H9 (cell line): ENCODE results near the gene STK32C. TPM values are rescaled to one million over a fixed set of nuclear protein-coding genes. Genes with fewer than 3 reads are reported as not detected.

Experiments
- DNase-seq: peaks from one replicate; pipeline ENCODE4 v3.0.0-alpha.2; 2017
- H2AFZ ChIP-seq: one replicate; pipeline ENCODE4 v1.6.1; 2013; ENCODE audit warnings: mild to moderate bottlenecking, low read length, control low read depth, moderate library complexity
- H2AK5ac ChIP-seq: 2 replicates; pipeline ENCODE4 v1.6.1; 2013; ENCODE audit warnings: low read length, control low read depth, mixed read lengths; ENCODE audit not compliant: insufficient read length
- H2BK120ac ChIP-seq: one replicate; pipeline ENCODE4 v1.6.1; 2013; ENCODE audit warnings: low read depth, mild to moderate bottlenecking, low read length, control low read depth, inconsistent platforms; ENCODE audit not compliant: poor library complexity, severe bottlenecking
- H2BK12ac ChIP-seq: 2 replicates; pipeline ENCODE4 v1.6.1; 2013; ENCODE audit warnings: low read length, control low read depth, mixed read lengths, low read depth; ENCODE audit not compliant: insufficient read length
- H2BK15ac ChIP-seq: 2 replicates; pipeline ENCODE4 v1.6.1; 2013; ENCODE audit warnings: low read depth, low read length, control low read depth
- H2BK20ac ChIP-seq: one replicate; pipeline ENCODE4 v1.6.1; 2013; ENCODE audit warnings: low read depth, mild to moderate bottlenecking, low read length, control low read depth, inconsistent platforms; ENCODE audit not compliant: poor library complexity, severe bottlenecking
- H2BK5ac ChIP-seq: 2 replicates; pipeline ENCODE4 v1.6.1; 2013; ENCODE audit warnings: low read length, control low read depth, mixed read lengths; ENCODE audit not compliant: insufficient read length
- H3K14ac ChIP-seq: 2 replicates; pipeline ENCODE4 v1.6.1; 2013; ENCODE audit warnings: low read length, control low read depth; ENCODE audit not compliant: insufficient read depth
- H3K18ac ChIP-seq: 2 replicates; pipeline ENCODE4 v1.6.1; 2013; ENCODE audit warnings: low read depth, mild to moderate bottlenecking, mixed read lengths, low read length, control low read depth; ENCODE audit not compliant: insufficient read length
- H3K23ac ChIP-seq: 2 replicates; pipeline ENCODE4 v1.6.1; 2013; ENCODE audit warnings: low read length, control low read depth, mixed read lengths, low read depth; ENCODE audit not compliant: insufficient read length
- H3K23me2 ChIP-seq: 2 replicates; pipeline ENCODE4 v1.6.1; 2013; ENCODE audit warnings: low read depth, mild to moderate bottlenecking, mixed read lengths, low read length, control low read depth; ENCODE audit not compliant: insufficient read length, poor library complexity, severe bottlenecking
- H3K27ac ChIP-seq: 2 replicates; pipeline ENCODE4 v1.5.1; 2013; ENCODE audit warnings: low read length, control low read depth, mixed read lengths, low read depth; ENCODE audit not compliant: insufficient read length
- H3K27me3 ChIP-seq: 2 replicates; pipeline ENCODE4 v1.6.1; 2013; ENCODE audit warnings: low read length, control low read depth, inconsistent platforms; ENCODE audit not compliant: insufficient read depth
- H3K4ac ChIP-seq: 2 replicates; pipeline ENCODE4 v1.6.1; 2013; ENCODE audit warnings: low read depth, mild to moderate bottlenecking, control low read depth, inconsistent platforms, low read length, moderate library complexity
- H3K4me1 ChIP-seq: 2 replicates; pipeline ENCODE4 v1.6.1; 2013; ENCODE audit warnings: low read length, control low read depth, inconsistent platforms; ENCODE audit not compliant: insufficient read depth
- H3K4me2 ChIP-seq: 2 replicates; pipeline ENCODE4 v1.6.1; 2013; ENCODE audit warnings: low read length, control low read depth, mixed read lengths; ENCODE audit not compliant: insufficient read length, insufficient read depth
- H3K56ac ChIP-seq: 2 replicates; pipeline ENCODE4 v1.6.1; 2013; ENCODE audit warnings: low read depth, mild to moderate bottlenecking, mixed read lengths, low read length, control low read depth; ENCODE audit not compliant: insufficient read length
- H3K79me1 ChIP-seq: 2 replicates; pipeline ENCODE4 v1.6.1; 2013; ENCODE audit warnings: low read depth, mild to moderate bottlenecking, moderate library complexity, low read length, control low read depth, inconsistent platforms; ENCODE audit not compliant: insufficient read depth, poor library complexity, severe bottlenecking
- H3K79me2 ChIP-seq: 2 replicates; pipeline ENCODE4 v1.6.1; 2013; ENCODE audit warnings: low read length, control low read depth, inconsistent platforms; ENCODE audit not compliant: insufficient read depth
- H3K9ac ChIP-seq: 2 replicates; pipeline ENCODE4 v1.6.1; 2013; ENCODE audit warnings: low read length, control low read depth, mixed read lengths; ENCODE audit not compliant: insufficient read length; ENCODE audit errors: extremely low read depth
- H3K9me3 ChIP-seq: one replicate; pipeline ENCODE4 v1.6.1; 2013; ENCODE audit warnings: low read depth, low read length, inconsistent platforms; ENCODE audit not compliant: control insufficient read depth
- H3T11ph ChIP-seq: one replicate; pipeline ENCODE4 v1.6.1; 2013; ENCODE audit warnings: mild to moderate bottlenecking, low read length, control low read depth, inconsistent platforms
- H4K20me1 ChIP-seq: one replicate; pipeline ENCODE4 v1.6.1; 2013; ENCODE audit not compliant: control insufficient read depth, insufficient read length, insufficient read depth
- H4K5ac ChIP-seq: 2 replicates; pipeline ENCODE4 v1.6.1; 2013; ENCODE audit warnings: low read depth, mild to moderate bottlenecking, mixed read lengths, low read length, control low read depth; ENCODE audit not compliant: insufficient read length
- H4K8ac ChIP-seq: replicated peaks from 2 replicates; pipeline ENCODE4 v1.6.1; 2013; ENCODE audit warnings: low read length, control low read depth, mixed read lengths, low read depth; ENCODE audit not compliant: insufficient read length
- H4K91ac ChIP-seq: 2 replicates; pipeline ENCODE4 v1.6.1; 2013; ENCODE audit warnings: low read depth, mild to moderate bottlenecking, moderate library complexity, mixed read lengths, low read length, control low read depth; ENCODE audit not compliant: insufficient read length
- H3K27ac Mint-ChIP-seq, 3 experiments: 2 replicates in 2 of 3; 3 replicates in 1 of 3; pipeline ENCODE4 v1.8.0; 2020 to 2021; ENCODE audit warnings: mixed read lengths in 3 of 3, mild to moderate bottlenecking in 1 of 3, moderate library complexity in 1 of 3
- H3K27me3 Mint-ChIP-seq: 2 replicates; pipeline ENCODE4 v1.8.0; 2021; ENCODE audit warnings: low read depth, mild to moderate bottlenecking, moderate library complexity, mixed read lengths
- H3K36me3 Mint-ChIP-seq, 3 experiments: 2 replicates in 2 of 3; 3 replicates in 1 of 3; pipeline ENCODE4 v1.8.0; 2020 to 2021; ENCODE audit warnings: low read depth in 3 of 3, mixed read lengths in 3 of 3; ENCODE audit not compliant: insufficient read depth in 1 of 3
- H3K4me1 Mint-ChIP-seq, 2 experiments: 2 replicates each; pipeline ENCODE4 v1.8.0; 2020; ENCODE audit warnings: mixed read lengths in 2 of 2
- H3K4me3 Mint-ChIP-seq, 2 experiments: 2 replicates in 1 of 2; 3 replicates in 1 of 2; pipeline ENCODE4 v1.8.0; 2020 to 2021; ENCODE audit warnings: mild to moderate bottlenecking in 2 of 2, mixed read lengths in 2 of 2, moderate library complexity in 1 of 2
- H3K9me3 Mint-ChIP-seq, 2 experiments: 2 replicates in 1 of 2; 3 replicates in 1 of 2; pipeline ENCODE4 v1.8.0; 2020; ENCODE audit warnings: mild to moderate bottlenecking in 2 of 2, mixed read lengths in 2 of 2, moderate library complexity in 1 of 2
- CTCF ChIP-seq: fragments of 200-600 bp; sonication (generic); conservative IDR thresholded peaks from 3 replicates; pipeline ENCODE4 v1.8.0; 2021; ENCODE audit warnings: antibody characterized with exemption, mild to moderate bottlenecking
- WGBS: extraction: QIAGEN DNeasy Blood & Tissue Kit; methylation state at CpG from one replicate; pipeline ENCODE4 v1.1.7; 2013; ENCODE audit warnings: missing lambda C conversion rate, low lambda C conversion rate, mixed read lengths; ENCODE audit not compliant: insufficient read length; ENCODE audit errors: extremely low coverage; 5-methylcytosine and 5-hydroxymethylcytosine counted together
- total RNA-seq: library from RNA; stranded (reverse); gene quantifications from 2 replicates; pipeline ENCODE4 v1.2.1, GENCODE V29; 2021

STK32C gene
- total RNA-seq, 1 experiment from 2014 or later, result 11.3 TPM

GRCh38 chr10:132223611-132224342 is 84.0 kb downstream of the STK32C start:
- Histone ChIP-seq H2BK20ac (no peak overlapping the region), H3K23me2 (no peaks in the 10 kb centered on the region), H3K27me3 (no peaks in the 10 kb centered on the region), H3K9ac (no peak overlapping the region), H3K4me1 (no peaks in the 10 kb centered on the region), H3K14ac (no peak overlapping the region), H3K9me3 (no peaks in the 10 kb centered on the region), H3K56ac (no peak overlapping the region), H2BK15ac (no peak overlapping the region), H3K18ac (no peak overlapping the region), H4K5ac (no peak overlapping the region), H3T11ph (no peak overlapping the region), H2AFZ (no peak overlapping the region), H3K79me1 (no peaks in the 10 kb centered on the region), H3K27ac (no peak overlapping the region), H2BK5ac (no peak overlapping the region), H3K4me2 (no peak overlapping the region), H4K8ac (no peak overlapping the region), H4K91ac (no peak overlapping the region), H2BK12ac (no peak overlapping the region), H4K20me1 (no peaks in the 10 kb centered on the region), H2BK120ac (no peak overlapping the region), H3K79me2 (no peaks in the 10 kb centered on the region), H2AK5ac (no peak overlapping the region), H3K23ac (no peak overlapping the region), H3K4ac (no peak overlapping the region)
- DNase-seq, result no peak
- no peak overlapping the region for H3K27ac Mint-ChIP-seq
- no peaks in the 10 kb centered on the region for H3K27me3 Mint-ChIP-seq
- WGBS, result no CpG with 5 or more reads among the region's 23 CpGs
- no peak overlapping the region for H3K4me3 Mint-ChIP-seq
- H3K9me3 Mint-ChIP-seq, result peaks cover 5 to 7% of the 10 kb centered on the region in 2 experiments
- no peaks in the 10 kb centered on the region for H3K4me1 Mint-ChIP-seq
- H3K36me3 Mint-ChIP-seq, result peaks cover 12 to 17% (median 13%) of the 10 kb centered on the region in 3 experiments
- no peak for TF ChIP-seq CTCF
